Spleen (tissue), 11 donors: ENCODE results near the gene SMPD1. TPM values are rescaled to one million over a fixed set of nuclear protein-coding genes. Genes with fewer than 3 reads are reported as not detected.

Source experiments
- DNase-seq: peaks from one replicate; pipeline ENCODE4 v3.0.0-alpha.2; 2020
- H3K27ac ChIP-seq, 8 donors: fragments of 200-600 bp; sonication (generic) in 7 of 8; 1 replicate in 4 of 8; 2 replicates in 4 of 8; pipeline versions ENCODE4 v1.5.0 to v1.8.0; 2016 to 2021; ENCODE audit warnings: inconsistent platforms in 4 of 8, mild to moderate bottlenecking in 4 of 8, moderate library complexity in 1 of 8
- H3K27me3 ChIP-seq, 7 donors: fragments of 200-600 bp; sonication (generic) in 6 of 7; replicated peaks in 1 of 7; 1 replicate in 4 of 7; 2 replicates in 3 of 7; pipeline versions ENCODE4 v1.5.0 to v1.8.0; 2016 to 2021; ENCODE audit warnings: inconsistent platforms in 3 of 7, mild to moderate bottlenecking in 1 of 7
- H3K36me3 ChIP-seq, 6 donors: fragments of 200-600 bp; sonication (generic) in 5 of 6; 1 replicate in 4 of 6; 2 replicates in 2 of 6; pipeline versions ENCODE4 v1.5.0 to v1.8.0; 2016 to 2021; ENCODE audit warnings: inconsistent platforms in 2 of 6
- H3K4me1 ChIP-seq, 6 donors: fragments of 200-600 bp; sonication (generic) in 5 of 6; 1 replicate in 3 of 6; 2 replicates in 3 of 6; pipeline versions ENCODE4 v1.5.0 to v1.8.0; 2016 to 2021; ENCODE audit warnings: inconsistent platforms in 3 of 6
- H3K4me3 ChIP-seq, 8 donors: fragments of 200-600 bp; sonication (generic) in 7 of 8; 1 replicate in 4 of 8; 2 replicates in 4 of 8; pipeline versions ENCODE4 v1.5.0 to v1.8.0; 2016 to 2021; ENCODE audit warnings: inconsistent platforms in 4 of 8, mild to moderate bottlenecking in 4 of 8, moderate library complexity in 2 of 8
- H3K9me3 ChIP-seq, 8 donors: fragments of 200-600 bp; sonication (generic) in 7 of 8; 1 replicate in 4 of 8; 2 replicates in 4 of 8; pipeline versions ENCODE4 v1.5.0 to v1.8.0; 2016 to 2021; ENCODE audit warnings: inconsistent platforms in 4 of 8
- POLR2A ChIP-seq, 3 donors: fragments of 450-650 bp; IDR thresholded peaks; one replicate each; pipeline ENCODE4 v1.5.1; 2017; ENCODE audit warnings: antibody characterized with exemption in 3 of 3, mild to moderate bottlenecking in 1 of 3
- POLR2AphosphoS5 ChIP-seq, 3 donors: sonication (generic); formaldehyde crosslinking; IDR thresholded peaks; one replicate each; pipeline ENCODE4 v1.5.1; 2017; ENCODE audit warnings: antibody characterized with exemption in 3 of 3
- WGBS, 5 donors: extraction: QIAGEN DNeasy Blood & Tissue Kit in 3 of 5; methylation state at CpG; one replicate each; pipeline versions ENCODE4 v1.1.5 to v1.1.7; 2013 to 2018; 5-methylcytosine and 5-hydroxymethylcytosine counted together
- intact Hi-C: fragments of 100-400 bp; cut with DNase I; formaldehyde crosslinking; loops from one replicate; pipeline ENCODE4 v1.15.0; 2023; ENCODE audit warnings: low total_unique reads
- polyA plus RNA-seq, 3 donors: library from polyadenylated mRNA; stranded (reverse); fragments of 200-250 nt; gene quantifications; one replicate each; pipeline ENCODE4 v1.2.1, GENCODE V29; 2013
- total RNA-seq, 7 donors: library from RNA; depleted of rRNA in 3 of 7; stranded (reverse); fragments of >200 nt in 3 of 7; fragmentation: NEBNext Ultra II Directional in 4 of 7; extraction: Animal tissue kit (Norgen Biotek cat#: 25700) in 4 of 7; gene quantifications; one replicate each; pipeline versions ENCODE4 v1.1.0 to v1.2.1, GENCODE V29; 2016 to 2021
- TF ChIP-seq, protein P1 (sequence below), 11 experiments: fragments of 200-600 bp in 7 of 11; fragments of 450-650 bp in 4 of 11; sonication (generic) in 4 of 11; IDR thresholded peaks in 8 of 11; conservative IDR thresholded peaks in 3 of 11; 1 replicate in 7 of 11; 2 replicates in 4 of 11; pipeline versions ENCODE4 v1.4.0 to v1.8.0; 2016 to 2021; ENCODE audit warnings: antibody characterized with exemption in 11 of 11, inconsistent platforms in 4 of 11, mild to moderate bottlenecking in 1 of 11
- donor health status: healthy with polysubstance abuse.
- donor health status: DM: no; HTN: no; CAD: no; lungs with moderate emphysema.
- donor health status: DM: no; HTN: no; CAD: no.
- donor health status: Bipolar disorder and iron deficiency.
- donor health status: healthy.
- donor health status: DM: no; HTN: no; CAD: no.
- donor health status: DM: yes; HTN: yes; CAD: no.

Gene SMPD1
- total and polyA plus RNA-seq, 10 donors, result 21.9 to 33.8 (median 27.2) TPM

DNA sequence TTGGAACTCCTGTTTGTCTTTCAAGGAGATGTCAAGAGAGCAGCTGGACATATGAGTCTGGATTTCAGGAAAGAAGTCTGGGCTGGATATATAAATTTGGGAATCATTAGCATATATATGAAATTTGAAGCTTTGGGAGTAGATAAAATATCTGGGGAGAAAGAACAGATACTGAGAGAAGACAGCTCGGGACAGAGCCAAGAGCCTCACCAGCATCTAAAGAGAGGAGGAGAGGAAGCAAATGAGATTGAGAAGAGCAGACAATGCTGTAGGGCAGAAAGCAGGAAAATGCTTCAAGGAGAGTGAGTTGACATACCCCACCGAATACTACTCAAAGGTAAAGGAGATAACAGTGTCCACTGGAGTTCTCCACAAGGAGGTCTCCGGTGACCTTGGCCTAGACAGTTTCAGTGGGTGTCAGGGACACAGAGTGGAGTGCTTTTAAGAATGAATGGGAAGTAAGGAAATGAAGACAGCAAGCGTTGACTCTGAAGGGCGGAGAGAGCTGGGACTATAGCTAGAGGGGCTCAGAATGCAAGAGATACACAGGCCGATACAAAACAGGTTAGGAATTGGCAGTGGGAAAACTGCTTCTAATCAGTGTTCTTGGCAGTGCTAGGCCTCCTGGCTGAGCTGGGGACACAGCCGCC, 27.8 kb downstream of the SMPD1 start:
- peaks cover 4 to 58% (median 46%) of the 10 kb centered on the region in 6 donors for H3K4me1 ChIP-seq

DNA sequence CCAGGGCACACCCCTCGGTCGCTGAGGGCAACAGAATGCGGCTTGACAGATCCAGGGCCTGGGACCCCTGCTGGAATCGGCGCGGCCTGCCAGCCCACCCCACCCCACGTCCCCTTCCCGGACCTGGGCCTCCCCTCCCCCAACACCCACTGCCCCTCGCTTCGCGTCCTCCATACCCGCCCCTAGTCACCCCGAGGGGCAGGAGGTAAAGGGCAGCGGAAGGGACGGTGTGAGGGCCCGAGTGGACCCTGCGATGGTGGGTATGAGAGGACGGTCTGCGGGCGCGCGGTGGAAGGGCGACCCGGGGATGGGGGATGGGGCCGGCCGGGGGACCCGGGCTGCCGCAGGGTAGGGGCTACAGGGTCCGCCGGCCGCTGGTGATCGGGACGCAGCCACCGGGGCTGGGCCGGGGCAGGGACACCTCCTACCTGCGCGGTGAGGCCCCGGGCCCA, 28.3 kb downstream of the SMPD1 start:
- Histone ChIP-seq H3K27ac (peak overlapping the region; percentile 87 to 92 (median 89)), H3K36me3 (no peaks in the 10 kb centered on the region), H3K4me3 (peak overlapping the region; percentile 83 to 95 (median 88)), H3K27me3 (peaks cover 0 to 22% (median 0%) of the 10 kb centered on the region in 7 donors), H3K9me3 (no peaks in the 10 kb centered on the region), H3K4me1 (peaks cover 4 to 58% (median 46%) of the 10 kb centered on the region in 6 donors)
- TF ChIP-seq POLR2AphosphoS5 (IDR thresholded peaks at IDR 0.05) (no peak), POLR2A (IDR thresholded peaks at IDR 0.05) (no peak)
- TF ChIP-seq, protein P1, sequence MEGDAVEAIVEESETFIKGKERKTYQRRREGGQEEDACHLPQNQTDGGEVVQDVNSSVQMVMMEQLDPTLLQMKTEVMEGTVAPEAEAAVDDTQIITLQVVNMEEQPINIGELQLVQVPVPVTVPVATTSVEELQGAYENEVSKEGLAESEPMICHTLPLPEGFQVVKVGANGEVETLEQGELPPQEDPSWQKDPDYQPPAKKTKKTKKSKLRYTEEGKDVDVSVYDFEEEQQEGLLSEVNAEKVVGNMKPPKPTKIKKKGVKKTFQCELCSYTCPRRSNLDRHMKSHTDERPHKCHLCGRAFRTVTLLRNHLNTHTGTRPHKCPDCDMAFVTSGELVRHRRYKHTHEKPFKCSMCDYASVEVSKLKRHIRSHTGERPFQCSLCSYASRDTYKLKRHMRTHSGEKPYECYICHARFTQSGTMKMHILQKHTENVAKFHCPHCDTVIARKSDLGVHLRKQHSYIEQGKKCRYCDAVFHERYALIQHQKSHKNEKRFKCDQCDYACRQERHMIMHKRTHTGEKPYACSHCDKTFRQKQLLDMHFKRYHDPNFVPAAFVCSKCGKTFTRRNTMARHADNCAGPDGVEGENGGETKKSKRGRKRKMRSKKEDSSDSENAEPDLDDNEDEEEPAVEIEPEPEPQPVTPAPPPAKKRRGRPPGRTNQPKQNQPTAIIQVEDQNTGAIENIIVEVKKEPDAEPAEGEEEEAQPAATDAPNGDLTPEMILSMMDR (IDR thresholded peaks at IDR 0.05 in 8 of 11, conservative IDR thresholded peaks at IDR 0.05 in 3 of 11), result no peak
- peak; percentile 84 for DNase-seq
- WGBS, 5 donors, result 2 to 41% (median 3%) methylated on average over 2 to 38 of the region's 38 CpGs
- intact Hi-C loops, result no loop called here

More for the DNA sequence above, 27.8 kb downstream of the SMPD1 start:
- TF ChIP-seq POLR2A (IDR thresholded peaks at IDR 0.05) (no peak), POLR2AphosphoS5 (IDR thresholded peaks at IDR 0.05) (no peak)
- TF ChIP-seq, protein P1 (IDR thresholded peaks at IDR 0.05 in 8 of 11, conservative IDR thresholded peaks at IDR 0.05 in 3 of 11), result no peak
- Histone ChIP-seq H3K36me3 (no peaks in the 10 kb centered on the region), H3K27ac (peak overlapping the region; percentile 87 to 92 (median 89)), H3K9me3 (no peaks in the 10 kb centered on the region), H3K27me3 (peaks cover 0 to 22% (median 0%) of the 10 kb centered on the region in 7 donors), H3K4me3 (peak overlapping the region; percentile 83 to 95 (median 88))
- intact Hi-C loops, result no loop called here
- no peak for DNase-seq
- 46 to 64% (median 53%) methylated on average over 7 of the region's 7 CpGs for WGBS, 5 donors

DNA sequence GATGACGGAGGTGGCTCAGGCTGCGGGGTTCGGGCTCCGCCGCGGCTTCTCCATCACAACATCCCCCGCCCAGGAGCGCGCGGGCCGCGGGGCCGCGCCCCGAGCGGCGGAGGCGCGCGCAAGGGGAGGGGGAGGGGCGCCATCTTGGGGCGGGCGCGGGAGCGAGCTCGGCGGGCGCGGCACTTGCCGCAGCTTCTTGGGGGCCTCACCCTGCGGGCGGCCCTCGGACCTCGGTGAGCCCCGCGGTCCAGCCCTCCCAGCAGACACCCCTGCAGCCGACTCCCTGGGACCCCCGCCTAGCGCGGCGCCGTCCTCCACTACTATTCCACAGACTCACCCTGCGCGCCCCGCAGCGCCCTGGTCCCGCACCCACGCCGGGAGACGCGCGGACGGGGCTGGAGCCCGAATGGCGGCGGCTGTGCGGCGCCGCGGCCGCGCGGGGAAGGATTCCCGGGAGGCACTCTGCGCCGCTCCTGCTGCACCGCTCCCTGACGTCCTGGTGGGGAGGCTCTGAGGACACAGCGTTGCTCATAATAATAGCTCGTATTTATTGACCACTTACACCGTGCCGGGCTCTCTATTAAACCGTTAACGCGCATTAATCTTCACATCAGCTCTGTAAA, 28.8 kb downstream of the SMPD1 start, which contains the start of gene APBB1:
Gene APBB1, minus strand, starts transcription at position 86 of the 623 bp plus-strand sequence. CDS start 7,747 bp downstream, outside the sequence.
- peaks cover 0 to 22% (median 0%) of the 10 kb centered on the region in 7 donors for H3K27me3 ChIP-seq
- peak within 1 kb of the TSS; percentile 87 to 92 (median 89) for H3K27ac ChIP-seq
- TF ChIP-seq POLR2A (IDR thresholded peaks at IDR 0.05) (no peak), POLR2AphosphoS5 (IDR thresholded peaks at IDR 0.05) (peak in 2 of 3 donors; percentile 77 to 79)
- TF ChIP-seq, protein P1 (IDR thresholded peaks at IDR 0.05 in 8 of 11, conservative IDR thresholded peaks at IDR 0.05 in 3 of 11), result peak in 2 of 11 experiments; percentile 7 to 23
- peak within 1 kb of the TSS; percentile 83 to 95 (median 88) for H3K4me3 ChIP-seq
- no peaks in the 10 kb centered on the region for H3K9me3 ChIP-seq
- intact Hi-C loops, result no loop called here
- H3K4me1 ChIP-seq, result peaks cover 4 to 58% (median 46%) of the 10 kb centered on the region in 6 donors
- 0 to 1% (median 0%) methylated on average over 24 to 75 of the region's 75 CpGs for WGBS, 5 donors
- H3K36me3 ChIP-seq, result no peaks in the 10 kb centered on the region
- peak; percentile 91 for DNase-seq

DNA sequence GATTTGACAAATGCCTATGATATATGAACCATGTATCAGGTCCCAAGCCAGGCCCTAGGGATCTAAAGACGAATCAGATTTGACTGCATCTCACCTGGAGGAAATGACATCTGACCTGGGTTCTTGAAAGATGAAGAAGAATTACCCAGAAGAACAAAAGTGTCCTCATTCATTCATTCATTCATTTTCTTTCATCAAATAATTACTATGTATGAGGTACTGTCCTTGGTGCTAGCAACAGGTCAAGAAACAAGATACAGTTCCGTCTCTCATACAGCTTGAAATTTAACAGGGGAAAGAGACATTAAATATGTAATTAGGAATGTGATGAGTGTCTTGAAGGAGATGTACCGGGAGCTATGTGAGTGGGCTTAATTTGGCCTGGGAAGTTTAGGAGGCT, 30.4 kb downstream of the SMPD1 start:
- 89 to 93% (median 93%) methylated on average over 3 of the region's 3 CpGs for WGBS, 5 donors
- H3K4me3 ChIP-seq, result peak overlapping the region in 1 of 8 donors; percentile 5
- intact Hi-C loops, result no loop called here
- peaks cover 0 to 22% (median 0%) of the 10 kb centered on the region in 7 donors for H3K27me3 ChIP-seq
- no peaks in the 10 kb centered on the region for H3K9me3 ChIP-seq
- no peaks in the 10 kb centered on the region for H3K36me3 ChIP-seq
- DNase-seq, result no peak
- H3K4me1 ChIP-seq, result peaks cover 0 to 42% (median 31%) of the 10 kb centered on the region in 6 donors
- TF ChIP-seq POLR2AphosphoS5 (IDR thresholded peaks at IDR 0.05) (no peak), POLR2A (IDR thresholded peaks at IDR 0.05) (no peak)
- TF ChIP-seq, protein P1 (IDR thresholded peaks at IDR 0.05 in 8 of 11, conservative IDR thresholded peaks at IDR 0.05 in 3 of 11), result no peak
- H3K27ac ChIP-seq, result no peak overlapping the region
